T-helper 2 cell treated with Interferon-gamma antibody and Interleukin-4, amounts not matched to agents 100 ng/mL and 5 ng/mL, for 36 hours (primary cell): ENCODE results near the gene UQCC2. TPM values are rescaled to one million over a fixed set of nuclear protein-coding genes. Genes with fewer than 3 reads are reported as not detected.

Experiments
- intact Hi-C: fragments of 100-400 bp; cut with micrococcal nuclease; formaldehyde crosslinking; loops from one replicate; pipeline ENCODE4 v1.15.1; 2023
- total RNA-seq: library from RNA; stranded (reverse); gene quantifications from 2 replicates; pipeline ENCODE4 v1.2.3, GENCODE V29; 2022

The UQCC2 gene
- total RNA-seq, 1 donor from 2014 or later = 100 TPM

DNA sequence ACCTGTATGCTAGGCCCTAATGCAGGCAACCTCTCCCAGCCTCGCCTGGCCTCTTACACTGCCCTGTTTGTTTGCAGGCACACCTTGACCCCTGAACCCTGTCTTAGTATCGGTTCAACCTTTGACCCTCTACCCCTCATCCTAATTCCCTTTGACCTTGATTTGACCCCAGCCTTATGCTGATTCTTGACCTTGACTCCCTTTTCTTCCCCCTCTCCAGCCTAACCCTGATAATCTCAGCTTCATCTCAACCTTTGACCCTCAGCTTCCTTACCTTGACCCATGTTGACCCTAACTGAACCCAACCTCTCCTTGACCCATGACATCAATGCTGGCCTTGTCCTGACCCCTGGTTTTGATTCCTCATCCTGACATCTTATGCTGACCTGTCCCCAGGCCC, 33.8 kb downstream of the UQCC2 start:
- intact Hi-C loops = no loop called here

DNA sequence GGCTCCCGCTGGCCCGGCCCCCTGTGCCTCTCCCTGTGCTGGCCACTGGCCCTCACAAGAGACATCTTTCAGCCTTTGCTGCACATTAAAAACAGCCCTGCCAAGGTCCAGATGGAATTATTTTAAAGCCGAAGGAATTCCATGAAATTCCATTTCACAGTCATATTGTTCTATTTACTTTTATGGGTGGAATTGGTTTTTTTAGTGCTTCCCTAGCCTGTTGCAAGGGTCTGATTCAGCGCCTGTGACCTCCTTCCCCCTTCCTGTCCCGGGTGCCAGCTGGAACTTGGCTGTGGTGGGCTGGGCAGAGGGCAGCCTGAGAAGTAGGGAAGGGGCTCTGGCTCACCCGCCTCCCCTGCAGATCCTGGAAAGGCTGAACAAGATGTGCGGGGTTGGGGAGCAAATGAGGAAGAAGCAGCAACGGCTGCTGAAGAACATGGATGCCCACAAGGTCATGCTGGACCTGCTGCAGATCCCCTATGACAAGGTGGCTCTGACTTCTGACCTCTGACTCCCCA, 34.3 kb downstream of the UQCC2 start:
- intact Hi-C loops = no loop called here

DNA sequence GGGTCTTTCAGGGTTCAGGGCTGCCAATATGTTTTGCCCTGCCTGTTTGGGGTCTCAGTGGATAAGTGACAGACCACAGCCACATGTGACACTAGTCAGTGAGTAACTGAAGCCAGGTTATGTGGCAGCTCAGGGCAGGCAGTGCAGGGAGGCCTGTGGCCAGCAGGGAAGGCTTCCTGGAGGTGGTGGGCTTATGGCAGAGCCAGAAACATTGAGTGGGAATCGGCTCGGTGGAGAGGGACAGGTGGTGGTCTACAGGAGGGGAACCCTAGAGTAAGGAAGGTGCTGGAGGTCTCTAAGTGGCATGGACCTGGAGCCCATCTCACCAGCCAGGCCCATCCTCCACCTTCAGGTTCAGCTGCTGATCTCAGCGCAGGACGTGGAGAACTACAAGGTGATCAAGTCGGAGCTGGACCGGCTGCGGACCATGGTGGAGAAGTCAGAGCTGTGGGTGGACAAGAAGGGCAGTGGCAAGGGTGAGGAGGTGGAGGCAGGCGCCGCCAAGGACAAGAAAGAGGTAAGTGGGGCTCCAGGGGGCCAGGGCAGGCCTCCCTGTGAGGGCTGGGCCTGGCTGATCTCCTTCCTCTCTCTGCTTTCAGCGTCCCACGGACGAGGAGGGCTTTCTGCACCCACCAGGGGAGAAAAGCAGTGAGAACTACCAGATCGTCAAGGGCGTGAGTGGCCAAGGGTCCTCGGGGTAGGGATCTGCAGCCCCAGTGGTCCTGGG, 34.9 kb downstream of the UQCC2 start:
- intact Hi-C loops = no loop called here

DNA sequence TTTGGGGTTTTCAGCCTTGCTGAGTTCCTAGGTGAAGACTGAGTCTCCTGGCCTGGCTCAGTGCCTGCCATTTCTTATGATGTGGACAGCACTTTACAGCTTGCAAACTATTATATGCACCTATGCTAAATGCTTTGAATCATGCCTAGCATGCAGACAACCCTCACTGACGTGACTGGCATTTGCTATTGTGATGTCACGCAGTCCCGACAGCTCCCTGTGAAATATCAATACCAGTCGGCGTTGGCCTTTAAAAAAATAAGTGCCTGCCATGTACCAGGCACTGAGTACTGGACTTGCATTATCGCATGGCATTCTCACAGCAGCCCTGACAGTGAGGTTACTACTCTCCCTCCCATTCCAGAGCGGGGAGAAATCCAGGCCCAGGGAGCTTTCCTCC, 35.5 kb downstream of the UQCC2 start:
- intact Hi-C loops = no loop called here

DNA sequence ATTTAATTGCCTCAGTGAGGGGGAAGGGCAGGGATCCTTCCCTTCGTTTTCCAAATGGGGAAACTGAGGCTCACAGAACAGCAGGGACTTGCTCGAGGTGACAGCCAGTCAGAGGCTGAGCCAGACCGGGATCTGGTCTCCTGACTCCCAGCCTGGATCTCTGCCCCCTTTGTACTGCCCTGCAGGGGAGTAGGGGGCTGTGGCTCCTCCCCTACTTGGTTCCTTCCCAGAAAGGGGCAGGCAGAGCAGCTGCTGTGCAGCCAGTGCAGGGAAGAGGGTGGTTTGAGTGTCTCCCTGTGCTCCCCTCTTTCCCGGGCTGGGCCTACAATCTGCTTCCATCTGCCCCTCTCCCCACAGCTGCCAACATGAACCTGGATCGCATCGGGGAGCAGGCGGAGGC, 37.6 kb downstream of the UQCC2 start:
- intact Hi-C loops = no loop called here

DNA sequence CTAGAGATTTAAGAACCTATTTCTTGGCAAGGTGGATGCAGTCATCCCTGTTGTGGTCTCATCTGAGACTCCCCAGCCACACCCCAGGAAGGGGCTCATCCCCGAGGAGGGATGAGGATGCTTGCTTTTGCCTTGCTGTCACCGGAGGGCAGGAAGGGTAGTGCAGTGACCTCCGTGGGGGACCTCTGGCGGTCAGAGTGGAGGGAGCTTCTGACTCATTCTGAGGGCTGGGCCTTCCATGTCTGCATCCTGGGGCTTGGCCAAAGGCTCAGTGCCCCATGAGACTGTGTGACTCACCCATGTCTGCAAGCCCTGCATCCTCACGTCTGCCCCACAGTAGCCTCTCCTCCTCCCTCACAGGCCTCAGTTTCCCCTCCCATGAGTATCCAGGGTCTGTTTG, 38.7 kb downstream of the UQCC2 start:
- intact Hi-C loops = no loop called here

DNA sequence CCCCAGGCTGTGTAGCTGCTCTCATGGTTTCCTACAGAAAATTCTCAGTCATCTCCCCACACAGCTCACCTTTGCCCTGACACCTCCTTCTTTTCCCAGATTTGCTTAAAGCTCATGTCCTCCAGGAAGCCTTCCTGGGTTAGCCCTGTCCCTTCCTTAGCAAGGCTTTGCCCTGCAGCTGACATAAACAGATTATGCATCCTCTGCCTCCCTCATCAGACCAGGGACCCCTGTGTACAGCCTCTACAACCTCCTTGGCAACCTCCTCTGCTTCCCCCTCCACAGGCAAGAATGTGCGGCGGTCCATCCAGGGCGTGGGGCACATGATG, 39.8 kb downstream of the UQCC2 start:
- intact Hi-C loops = no loop called here

DNA sequence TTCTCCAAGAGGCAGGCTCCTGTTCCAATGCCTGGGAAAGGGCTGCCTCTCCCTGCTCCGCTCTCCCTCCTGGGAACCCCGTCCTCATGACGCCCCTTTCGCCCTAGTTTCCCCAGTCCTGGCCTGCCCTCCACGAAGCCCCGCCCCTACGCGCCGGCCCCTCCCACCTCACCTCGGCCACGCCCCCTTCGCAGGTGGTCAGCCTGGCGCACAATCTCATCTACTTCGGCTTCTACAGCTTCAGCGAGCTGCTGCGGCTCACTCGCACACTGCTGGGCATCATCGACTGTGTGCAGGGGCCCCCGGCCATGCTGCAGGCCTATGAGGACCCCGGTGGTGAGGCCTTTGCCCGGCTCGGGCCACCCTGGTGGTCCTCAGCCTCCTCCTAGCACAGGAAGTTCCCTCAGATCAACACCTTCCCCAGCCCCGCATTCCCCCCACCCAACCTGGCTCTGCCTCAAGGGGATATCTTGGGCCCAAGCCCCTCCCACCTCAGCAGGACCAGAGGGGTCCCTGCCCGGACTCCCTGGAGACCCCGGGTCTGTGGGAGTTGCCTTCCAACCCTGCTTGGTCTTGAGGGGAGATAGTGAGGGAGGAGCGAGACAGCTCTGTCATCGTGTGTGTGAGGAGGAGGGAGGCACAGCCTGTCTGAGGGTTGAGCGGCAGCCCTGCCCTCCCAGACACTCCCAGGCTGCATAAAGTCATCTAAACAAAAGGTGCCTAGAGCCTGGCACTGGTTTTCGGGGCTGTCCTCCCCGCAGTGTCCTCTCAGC, 40.3 kb downstream of the UQCC2 start:
- intact Hi-C loops = no loop called here

DNA sequence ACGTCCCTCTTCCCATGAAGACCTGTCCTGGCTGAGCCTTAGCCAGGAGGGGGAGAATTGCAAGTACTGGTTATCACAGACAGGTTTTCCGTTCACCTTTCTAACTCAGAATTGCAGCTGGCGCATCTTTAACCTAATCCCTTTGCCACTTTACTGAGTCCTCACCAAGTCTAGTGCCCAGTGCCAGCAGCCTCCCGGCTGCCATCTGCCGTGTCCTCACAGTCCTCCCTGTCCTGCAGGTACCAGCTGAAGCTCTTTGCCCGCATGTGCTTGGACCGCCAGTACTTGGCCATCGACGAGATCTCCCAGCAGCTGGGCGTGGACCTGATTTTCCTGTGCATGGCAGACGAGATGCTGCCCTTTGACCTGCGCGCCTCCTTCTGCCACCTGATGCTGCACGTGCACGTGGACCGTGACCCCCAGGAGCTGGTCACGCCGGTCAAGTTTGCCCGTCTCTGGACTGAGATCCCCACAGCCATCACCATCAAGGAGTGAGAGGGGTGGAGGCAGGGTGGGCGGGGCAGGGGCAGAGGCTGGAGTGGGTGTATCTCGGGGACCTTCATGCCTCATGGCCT, 41.3 kb downstream of the UQCC2 start:
- intact Hi-C loops = no loop called here

DNA sequence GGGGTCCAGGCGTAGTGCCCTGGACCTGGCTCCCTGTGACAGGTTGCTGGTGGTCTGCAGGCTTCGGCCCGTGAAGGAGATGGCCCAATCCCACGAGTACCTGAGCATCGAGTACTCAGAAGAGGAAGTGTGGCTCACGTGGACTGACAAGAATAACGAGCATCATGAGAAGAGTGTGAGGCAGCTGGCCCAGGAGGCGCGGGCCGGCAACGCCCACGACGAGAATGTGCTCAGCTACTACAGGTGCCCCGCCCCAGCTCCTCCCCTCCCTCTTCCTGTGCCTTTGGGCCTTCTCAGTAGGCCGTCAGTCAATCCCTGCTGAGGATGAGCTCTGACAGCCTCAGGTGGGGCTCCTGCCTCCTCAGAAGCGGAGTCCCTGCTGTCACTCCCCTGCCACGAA, 42.6 kb downstream of the UQCC2 start:
- intact Hi-C loops = no loop called here

DNA sequence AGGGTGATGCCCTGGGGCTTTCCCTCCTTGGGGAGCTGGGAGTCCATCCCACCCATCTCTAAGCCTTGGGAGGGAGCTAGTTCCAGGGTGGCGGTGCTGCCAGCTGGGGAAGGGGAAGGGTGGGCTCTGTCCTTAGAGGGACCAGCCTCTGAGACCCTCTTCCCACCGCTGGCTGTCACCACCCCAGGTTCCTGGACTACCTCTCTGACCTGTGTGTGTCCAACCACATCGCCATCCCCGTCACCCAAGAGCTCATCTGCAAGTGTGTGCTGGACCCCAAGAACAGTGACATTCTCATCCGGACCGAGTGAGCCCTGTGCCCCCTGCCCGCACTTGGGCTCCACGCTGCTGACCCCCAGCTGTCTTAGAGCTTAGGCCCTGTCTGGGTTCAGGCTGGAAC, 43.2 kb downstream of the UQCC2 start:
- intact Hi-C loops = no loop called here

DNA sequence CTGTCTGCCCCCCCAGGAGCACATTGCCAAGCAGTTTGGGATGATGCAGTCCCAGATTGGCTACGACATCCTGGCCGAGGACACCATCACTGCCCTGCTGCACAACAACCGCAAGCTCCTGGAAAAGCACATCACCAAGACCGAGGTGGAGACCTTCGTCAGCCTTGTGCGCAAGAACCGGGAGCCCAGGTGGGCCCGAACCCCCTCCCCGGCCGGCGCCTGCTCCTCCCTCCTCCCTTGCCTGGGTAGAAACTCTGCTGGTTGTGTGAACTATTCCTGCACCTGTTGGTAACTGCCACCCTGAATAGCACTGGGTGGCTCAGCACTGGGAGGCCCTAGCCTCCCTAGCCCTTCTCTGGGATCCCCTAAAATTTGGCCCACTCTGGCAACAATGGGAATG, 43.7 kb downstream of the UQCC2 start:
- intact Hi-C loops = no loop called here

DNA sequence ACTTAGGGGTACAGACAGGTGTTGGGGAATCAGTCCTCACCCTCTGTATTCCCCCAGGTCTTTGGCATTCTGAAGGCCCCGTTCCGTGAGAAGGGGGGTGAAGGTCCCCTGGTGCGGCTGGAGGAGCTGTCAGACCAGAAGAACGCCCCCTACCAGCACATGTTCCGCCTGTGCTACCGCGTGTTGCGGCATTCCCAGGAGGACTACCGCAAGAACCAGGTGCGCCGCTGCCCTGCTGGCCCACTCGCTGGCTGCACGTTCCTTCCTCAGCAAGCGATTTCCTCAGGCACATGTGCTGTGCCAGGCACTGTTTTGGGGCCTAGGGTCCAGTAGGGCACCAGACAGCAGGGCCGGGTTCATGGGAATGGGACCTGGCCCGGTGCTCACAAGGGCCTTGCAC, 44.4 kb downstream of the UQCC2 start:
- intact Hi-C loops = no loop called here

DNA sequence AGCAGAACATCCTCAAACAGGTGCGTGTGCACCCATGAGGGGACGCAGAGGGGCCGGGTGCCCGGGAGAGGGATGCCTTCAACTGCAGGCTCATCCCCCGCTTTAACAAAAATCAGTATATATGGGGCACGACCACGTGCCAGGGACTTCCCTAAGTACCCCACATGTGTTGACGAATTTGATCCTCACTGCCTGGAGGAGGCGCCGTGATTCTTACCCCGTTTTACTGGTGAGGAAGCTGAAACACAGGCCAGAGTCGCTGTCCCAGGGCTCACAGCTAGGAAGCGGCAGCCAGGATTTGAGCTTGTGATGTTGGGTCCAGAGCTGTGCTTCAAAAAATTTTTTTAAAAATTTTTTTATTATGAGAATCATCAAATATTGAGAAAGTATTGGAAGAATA, 45.5 kb downstream of the UQCC2 start:
- intact Hi-C loops = no loop called here

DNA sequence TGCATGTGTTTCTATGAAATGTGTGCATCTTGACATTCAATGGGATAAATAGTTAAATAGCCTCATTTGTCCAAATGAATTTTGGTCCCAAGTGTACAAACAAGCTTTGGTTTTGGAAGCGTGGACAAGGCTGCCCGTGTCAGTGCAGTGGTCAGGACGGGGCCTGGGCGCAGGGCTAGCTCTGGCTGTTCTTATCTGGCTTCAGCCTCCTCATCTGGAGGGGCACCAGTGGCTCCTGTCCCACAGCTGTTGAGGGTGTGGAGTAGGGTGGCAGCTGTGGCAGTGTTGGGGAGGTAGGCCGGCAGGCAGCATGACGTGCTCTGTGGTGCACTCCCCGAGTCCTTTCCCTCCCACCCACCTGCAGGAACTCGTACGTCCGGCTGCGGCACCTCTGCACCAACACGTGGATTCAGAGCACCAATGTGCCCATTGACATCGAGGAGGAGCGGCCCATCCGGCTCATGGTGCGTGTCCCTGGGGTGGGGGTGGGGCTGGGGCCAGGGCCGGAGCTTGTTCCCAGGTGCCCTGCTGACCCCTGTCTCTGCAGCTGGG, 46.9 kb downstream of the UQCC2 start:
- intact Hi-C loops = no loop called here

DNA sequence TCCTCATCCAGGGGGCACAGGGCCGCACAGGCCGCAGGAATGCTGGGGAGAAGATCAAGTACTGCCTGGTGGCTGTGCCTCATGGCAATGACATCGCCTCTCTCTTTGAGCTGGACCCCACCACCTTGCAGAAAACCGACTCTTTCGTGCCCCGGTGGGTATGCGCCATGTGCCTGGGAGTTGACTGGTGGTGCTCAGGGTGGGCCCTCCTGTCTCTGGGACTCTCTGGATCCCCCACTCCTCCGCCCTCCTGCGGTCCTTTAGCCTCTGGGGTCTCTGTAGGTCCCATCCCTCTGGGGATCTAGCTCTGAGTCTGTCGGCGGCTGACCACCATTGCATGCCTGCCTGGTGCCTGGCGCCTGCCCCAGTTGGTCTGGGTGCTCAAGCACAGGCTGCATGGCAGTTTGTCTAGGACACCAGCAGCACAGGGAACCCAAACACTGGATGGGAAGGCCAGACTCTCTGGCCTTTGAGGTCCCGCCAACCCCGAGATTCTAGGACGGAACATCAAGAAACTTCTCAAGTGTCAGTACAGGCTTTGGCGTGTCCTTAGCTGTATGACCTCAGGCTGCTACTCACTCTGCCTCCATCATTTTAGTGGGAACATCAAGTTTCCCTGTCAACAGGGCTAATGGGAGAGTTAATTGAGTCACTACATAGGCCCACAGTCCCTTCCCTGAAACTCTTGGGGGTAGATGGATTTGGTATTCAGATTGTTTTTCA, 47.6 kb downstream of the UQCC2 start:
- intact Hi-C loops = no loop called here

DNA sequence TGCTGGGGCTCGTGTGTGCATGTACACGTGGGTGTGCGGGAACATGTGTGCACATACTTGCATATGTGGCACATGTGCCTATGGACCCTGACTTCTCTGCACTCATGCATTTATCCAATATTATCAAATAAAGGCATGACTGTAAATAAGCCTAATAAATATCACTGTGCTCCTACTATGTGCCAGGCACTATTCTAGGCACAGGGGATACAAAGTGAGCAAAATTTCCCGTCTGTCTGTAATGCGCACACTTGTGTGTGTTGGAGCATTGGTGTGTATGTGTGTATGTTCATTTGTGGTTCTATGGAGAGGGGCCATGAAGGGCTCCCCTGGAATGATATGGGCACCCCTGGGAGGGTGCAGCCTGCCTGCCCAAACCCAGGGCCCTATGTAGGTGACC, 48.5 kb downstream of the UQCC2 start:
- intact Hi-C loops = no loop called here

DNA sequence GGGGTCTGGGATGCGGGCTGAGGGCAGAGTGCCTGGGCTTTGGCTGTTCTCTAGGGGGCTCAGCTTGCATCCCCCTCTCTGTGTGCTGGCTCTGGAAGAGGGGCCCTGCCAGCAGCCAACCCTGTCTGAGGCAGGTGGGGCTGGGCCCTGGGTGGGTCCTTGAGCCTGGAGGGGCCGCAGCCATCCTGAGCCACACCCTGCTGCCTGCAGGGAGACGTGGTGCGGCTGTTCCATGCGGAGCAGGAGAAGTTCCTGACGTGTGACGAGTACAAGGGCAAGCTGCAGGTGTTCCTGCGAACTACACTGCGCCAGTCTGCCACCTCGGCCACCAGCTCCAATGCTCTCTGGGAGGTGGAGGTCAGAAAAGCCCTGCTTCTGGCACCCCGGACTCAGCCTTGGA, 49.2 kb downstream of the UQCC2 start:
- intact Hi-C loops = no loop called here

DNA sequence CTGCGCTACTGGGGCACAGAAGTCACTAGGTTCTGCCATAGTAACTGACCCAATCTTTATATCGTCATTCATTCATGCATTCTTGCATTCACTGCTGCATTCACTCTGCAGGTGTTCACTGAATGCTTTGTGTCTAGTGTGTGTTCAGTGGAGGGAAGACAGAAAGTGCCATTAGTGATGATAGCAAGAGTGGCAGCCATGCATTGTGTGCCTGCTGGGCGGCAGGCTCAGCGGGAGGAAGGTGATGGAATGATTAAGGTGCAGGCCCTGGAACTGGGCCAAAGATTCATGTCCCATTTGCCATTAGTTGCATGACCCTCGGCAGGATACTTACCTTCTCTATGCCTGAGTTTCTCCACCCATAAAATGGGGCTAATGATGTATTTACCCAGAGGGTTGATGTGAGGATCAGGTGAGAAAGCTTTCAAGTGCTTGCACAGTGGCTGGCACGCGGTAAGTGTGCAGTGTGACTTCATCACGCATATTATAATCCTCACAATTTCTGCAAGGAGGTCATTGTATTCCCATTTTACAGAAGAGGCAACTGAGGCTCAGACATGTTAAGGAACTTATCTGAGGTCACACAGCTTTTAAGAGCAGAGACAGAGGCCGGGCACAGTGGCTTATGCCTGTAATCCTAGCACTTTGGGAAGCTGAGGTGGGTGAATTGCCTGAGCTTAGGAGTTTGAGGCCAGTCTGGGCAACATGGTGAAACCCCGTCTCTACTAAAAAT, 50.2 kb downstream of the UQCC2 start:
- intact Hi-C loops = no loop called here

DNA sequence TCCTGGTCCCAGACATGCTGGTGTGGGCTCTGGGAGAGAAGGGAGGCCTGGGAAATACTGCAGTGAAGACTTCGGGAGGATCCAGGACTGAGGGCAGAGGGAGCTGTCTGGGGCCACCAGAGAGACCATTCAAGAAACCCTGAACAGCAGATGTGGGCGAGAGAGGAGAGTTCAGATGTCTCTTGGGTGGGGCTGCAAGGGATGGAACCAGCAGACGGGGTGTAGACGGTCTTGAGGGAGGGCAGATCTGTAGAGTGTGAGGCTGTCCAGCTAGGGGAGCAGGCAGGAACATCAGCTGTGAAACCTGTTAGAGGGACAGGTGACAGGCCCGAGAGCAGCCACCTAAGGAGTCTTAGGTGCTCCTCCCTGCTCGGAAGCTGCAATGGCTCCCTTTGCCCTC, 51.5 kb downstream of the UQCC2 start:
- intact Hi-C loops = no loop called here
